ENCODE results near the gene LUC7L.

GRCh38 chr16:273547-274421, 44.5 kb upstream of the LUC7L start:
- TF ChIP-seq, protein P1, sequence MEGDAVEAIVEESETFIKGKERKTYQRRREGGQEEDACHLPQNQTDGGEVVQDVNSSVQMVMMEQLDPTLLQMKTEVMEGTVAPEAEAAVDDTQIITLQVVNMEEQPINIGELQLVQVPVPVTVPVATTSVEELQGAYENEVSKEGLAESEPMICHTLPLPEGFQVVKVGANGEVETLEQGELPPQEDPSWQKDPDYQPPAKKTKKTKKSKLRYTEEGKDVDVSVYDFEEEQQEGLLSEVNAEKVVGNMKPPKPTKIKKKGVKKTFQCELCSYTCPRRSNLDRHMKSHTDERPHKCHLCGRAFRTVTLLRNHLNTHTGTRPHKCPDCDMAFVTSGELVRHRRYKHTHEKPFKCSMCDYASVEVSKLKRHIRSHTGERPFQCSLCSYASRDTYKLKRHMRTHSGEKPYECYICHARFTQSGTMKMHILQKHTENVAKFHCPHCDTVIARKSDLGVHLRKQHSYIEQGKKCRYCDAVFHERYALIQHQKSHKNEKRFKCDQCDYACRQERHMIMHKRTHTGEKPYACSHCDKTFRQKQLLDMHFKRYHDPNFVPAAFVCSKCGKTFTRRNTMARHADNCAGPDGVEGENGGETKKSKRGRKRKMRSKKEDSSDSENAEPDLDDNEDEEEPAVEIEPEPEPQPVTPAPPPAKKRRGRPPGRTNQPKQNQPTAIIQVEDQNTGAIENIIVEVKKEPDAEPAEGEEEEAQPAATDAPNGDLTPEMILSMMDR (IDR thresholded peaks at IDR 0.05; ENCODE audit: low read depth, low read length) = no peak
- TF ChIP-seq EZH2phosphoT487 (IDR thresholded peaks at IDR 0.05; ENCODE audit: low read depth) = no peak
